ENCODE data around the gene INTS6L.
"Not testable (repeated sequence)": the region's sequence is repeated elsewhere in the genome, so short reads cannot be mapped to it uniquely, and the experiment has no call there.

Gene INTS6L

GRCh38 chrX:135624408-135625204, 104.1 kb downstream of the INTS6L start:
- not testable (repeated sequence) for FAIRE-seq

GRCh38 chrX:135625995-135626394, 105.5 kb downstream of the INTS6L start:
- FAIRE-seq: no peak

GRCh38 chrX:135629342-135629741, 108.9 kb downstream of the INTS6L start:
- FAIRE-seq: no peak

All from islet of Langerhans (tissue), 1 donor.